Kidney (tissue), 14 donors: ENCODE data around the gene SNX19. TPM values are rescaled to one million over a fixed set of nuclear protein-coding genes. Genes with fewer than 3 reads are reported as not detected.
"Not testable (repeated sequence)": the region's sequence is repeated elsewhere in the genome, so short reads cannot be mapped to it uniquely, and the experiment has no call there.

Experiments
- DNase-seq, 5 donors: peaks; one replicate each; pipeline ENCODE4 v3.0.0-alpha.2; 2013 to 2020
- FAIRE-seq: peaks from 2 replicates; lab custom pipeline; 2012; peaks lifted over from hg19 to GRCh38; lab: Jason Lieb, UNC
- H3K27ac ChIP-seq, 2 donors: one replicate each; pipeline ENCODE4 v1.7.0; 2013; ENCODE audit warnings: low read depth in 2 of 2, low read length in 2 of 2, inconsistent platforms in 1 of 2
- H3K27me3 ChIP-seq: one replicate; pipeline ENCODE4 v1.7.1; 2013; ENCODE audit warnings: low read length, inconsistent platforms; ENCODE audit not compliant: control insufficient read depth, insufficient read depth
- H3K36me3 ChIP-seq, 3 donors: one replicate each; pipeline versions ENCODE4 v1.7.0 to v1.7.1; 2013; ENCODE audit warnings: low read length in 3 of 3, control low read depth in 1 of 3, inconsistent platforms in 1 of 3; ENCODE audit not compliant: insufficient read depth in 3 of 3, control insufficient read depth in 2 of 3
- H3K4me1 ChIP-seq, 3 donors: one replicate each; pipeline versions ENCODE4 v1.7.0 to v1.7.1; 2013; ENCODE audit warnings: low read length in 3 of 3, inconsistent platforms in 1 of 3, low read depth in 1 of 3; ENCODE audit not compliant: control insufficient read depth in 2 of 3, insufficient read depth in 2 of 3
- H3K4me3 ChIP-seq, 3 donors: one replicate each; pipeline versions ENCODE4 v1.7.0 to v1.8.1; 2013; ENCODE audit warnings: low read length in 3 of 3, control low read depth in 1 of 3, inconsistent platforms in 1 of 3
- H3K9ac ChIP-seq, 3 donors: one replicate each; pipeline versions ENCODE4 v1.7.0 to v1.7.1; 2013; ENCODE audit warnings: low read length in 3 of 3, control low read depth in 1 of 3, inconsistent platforms in 1 of 3
- H3K9me3 ChIP-seq, 3 donors: one replicate each; pipeline versions ENCODE4 v1.7.0 to v1.7.1; 2013; ENCODE audit warnings: low read length in 3 of 3, control low read depth in 1 of 3, inconsistent platforms in 1 of 3; ENCODE audit not compliant: control insufficient read depth in 2 of 3, insufficient read depth in 1 of 3
- CTCF ChIP-seq: IDR thresholded peaks from 3 replicates; pipeline ENCODE4 v1.5.1; 2012; ENCODE audit warnings: mild to moderate bottlenecking, moderate library complexity, borderline replicate concordance; ENCODE audit not compliant: insufficient read depth; ENCODE audit errors: extremely low read depth
- intact Hi-C: fragments of 100-400 bp; cut with DNase I; formaldehyde crosslinking; loops from one replicate; pipeline ENCODE4 v1.11.1; 2022
- polyA plus RNA-seq: library from polyadenylated mRNA; stranded (reverse); fragments of 350-450 nt; fragmentation: Illumina TruSeq; extraction: RNeasy Lipid Tissue Mini Kit (QIAGEN cat#74804); gene quantifications from one replicate; pipeline ENCODE4 v1.2.3, GENCODE V29; 2014; ENCODE audit warnings: low read depth, low replicate concordance; ENCODE audit not compliant: insufficient read depth
- total RNA-seq: library from RNA; stranded (reverse); fragmentation: NEBNext Ultra II Directional; extraction: Animal tissue kit (Norgen Biotek cat#: 25700); gene quantifications from one replicate; pipeline ENCODE4 v1.2.1, GENCODE V29; 2021
- donor health status: control.
- donor health status: control.
- donor health status: control.
- donor health status: control.
- donor health status: control.
- donor health status: DM: yes; HTN: yes; CAD: no.
- donor health status: Normal renal cell carcinoma (clear cell type).

The SNX19 gene
- total and polyA plus RNA-seq, 2 donors from 2014 or later, result 16.9 to 67.5 TPM

GRCh38 chr11:130940706-130941105 is 24.4 kb upstream of the SNX19 start:
- no peak for DNase-seq
- no peak for TF ChIP-seq CTCF
- Histone ChIP-seq H3K9ac (no peak overlapping the region), H3K36me3 (no peaks in the 10 kb centered on the region), H3K4me1 (no peaks in the 10 kb centered on the region), H3K9me3 (no peaks in the 10 kb centered on the region), H3K27me3 (no peaks in the 10 kb centered on the region), H3K27ac (no peak overlapping the region), H3K4me3 (no peak overlapping the region)
- intact Hi-C loops, result no loop called here
- no peak for FAIRE-seq

- H3K9me3 ChIP-seq, result no peaks in the 10 kb centered on the region
- FAIRE-seq (no peak), DNase-seq (no peak)
- no peak overlapping the region for H3K27ac ChIP-seq
- no peak for TF ChIP-seq CTCF
- H3K27me3 ChIP-seq, result no peaks in the 10 kb centered on the region
- intact Hi-C loops, result no loop called here
- H3K4me1 ChIP-seq, result no peaks in the 10 kb centered on the region
- no peaks in the 10 kb centered on the region for H3K36me3 ChIP-seq
- no peak overlapping the region for H3K9ac ChIP-seq
- H3K4me3 ChIP-seq, result no peak overlapping the region
Measured at GRCh38 chr11:130937051-130937450, 20.8 kb upstream of the SNX19 start.

- TF ChIP-seq CTCF, result no peak
- no peak for DNase-seq
- H3K36me3 ChIP-seq, result no peaks in the 10 kb centered on the region
- FAIRE-seq, result no peak
- H3K4me3 ChIP-seq, result no peak overlapping the region
- H3K9ac ChIP-seq, result no peak overlapping the region
- no peak overlapping the region for H3K27ac ChIP-seq
- intact Hi-C loops, result no loop called here
- no peaks in the 10 kb centered on the region for H3K27me3 ChIP-seq
- H3K9me3 ChIP-seq, result no peaks in the 10 kb centered on the region
- H3K4me1 ChIP-seq, result no peaks in the 10 kb centered on the region
Measured at GRCh38 chr11:130932086-130932712, 15.9 kb upstream of the SNX19 start.

- no peak for FAIRE-seq
- Histone ChIP-seq H3K9me3 (no peaks in the 10 kb centered on the region), H3K4me3 (no peak overlapping the region), H3K9ac (no peak overlapping the region), H3K4me1 (no peaks in the 10 kb centered on the region), H3K36me3 (no peaks in the 10 kb centered on the region), H3K27me3 (no peaks in the 10 kb centered on the region), H3K27ac (no peak overlapping the region)
- no peak for TF ChIP-seq CTCF
- no peak for DNase-seq
- intact Hi-C loops, result loop anchor here (10.0 kb wide), 1 partner anchor 750 kb away; no protein-coding TSS in a partner anchor
Measured at GRCh38 chr11:130924750-130925149, 8.5 kb upstream of the SNX19 start.

GRCh38 chr11:130920612-130921011 is 4.3 kb upstream of the SNX19 start:
- not testable (repeated sequence) for H3K36me3 ChIP-seq, H3K27ac ChIP-seq, H3K27me3 ChIP-seq, H3K9me3 ChIP-seq, FAIRE-seq, H3K4me3 ChIP-seq, H3K4me1 ChIP-seq, H3K9ac ChIP-seq, DNase-seq
- intact Hi-C loops, result loop anchor here (10.0 kb wide), 1 partner anchor 754 kb away; no protein-coding TSS in a partner anchor
